Fibroblast of mammary gland (primary cell): ENCODE results near the gene HMGCS1.
"Not testable (repeated sequence)": the region's sequence is repeated elsewhere in the genome, so short reads cannot be mapped to it uniquely, and the experiment has no call there.

ENCODE experiments used
- DNase-seq: peaks from one replicate; pipeline ENCODE4 v3.0.0-alpha.2; 2010; ENCODE audit warnings: low read depth
- H3K4me3 ChIP-seq: 2 replicates; pipeline ENCODE4 v1.5.1; 2011; ENCODE audit warnings: low read depth, mild to moderate bottlenecking, low read length, moderate library complexity; ENCODE audit not compliant: control insufficient read depth
- TF ChIP-seq, protein P1 (sequence below): conservative IDR thresholded peaks from 2 replicates; pipeline ENCODE4 v1.5.1; 2011; ENCODE audit warnings: low read depth, low read length, inconsistent platforms; ENCODE audit not compliant: control insufficient read depth, insufficient read depth

HMGCS1 gene

DNA sequence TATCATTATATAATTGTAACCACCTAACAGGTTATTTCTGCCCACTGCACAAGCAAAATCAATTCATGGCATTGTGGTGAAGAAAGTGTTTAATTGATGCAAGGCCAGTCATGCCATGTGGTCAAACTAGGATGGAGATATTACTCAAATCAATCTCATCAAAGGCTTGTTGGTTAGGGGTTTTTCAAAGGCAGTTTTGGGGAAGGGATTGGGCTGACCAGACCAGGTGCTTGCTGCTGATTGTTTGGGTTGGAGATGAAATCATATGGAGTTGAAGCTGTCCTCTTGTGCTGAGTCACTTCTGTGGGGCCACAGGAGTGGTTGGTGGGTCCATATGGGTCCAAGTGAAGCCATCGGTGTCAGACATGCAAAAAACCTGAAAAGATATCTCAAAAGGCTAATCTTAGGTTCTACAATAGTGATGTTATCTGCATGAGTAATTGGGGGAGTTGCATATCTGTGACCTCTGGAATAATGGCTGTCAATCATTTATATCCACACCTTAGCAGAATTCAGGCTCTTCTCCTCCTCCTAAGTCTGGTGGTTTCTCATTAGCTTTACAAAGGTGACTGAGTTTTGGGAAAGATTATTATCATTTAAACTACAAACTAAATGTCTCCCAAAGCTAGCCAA is 44.9 kb downstream of the HMGCS1 start:
- H3K4me3 ChIP-seq = no peak overlapping the region
- DNase-seq = no peak
- TF ChIP-seq, protein P1, sequence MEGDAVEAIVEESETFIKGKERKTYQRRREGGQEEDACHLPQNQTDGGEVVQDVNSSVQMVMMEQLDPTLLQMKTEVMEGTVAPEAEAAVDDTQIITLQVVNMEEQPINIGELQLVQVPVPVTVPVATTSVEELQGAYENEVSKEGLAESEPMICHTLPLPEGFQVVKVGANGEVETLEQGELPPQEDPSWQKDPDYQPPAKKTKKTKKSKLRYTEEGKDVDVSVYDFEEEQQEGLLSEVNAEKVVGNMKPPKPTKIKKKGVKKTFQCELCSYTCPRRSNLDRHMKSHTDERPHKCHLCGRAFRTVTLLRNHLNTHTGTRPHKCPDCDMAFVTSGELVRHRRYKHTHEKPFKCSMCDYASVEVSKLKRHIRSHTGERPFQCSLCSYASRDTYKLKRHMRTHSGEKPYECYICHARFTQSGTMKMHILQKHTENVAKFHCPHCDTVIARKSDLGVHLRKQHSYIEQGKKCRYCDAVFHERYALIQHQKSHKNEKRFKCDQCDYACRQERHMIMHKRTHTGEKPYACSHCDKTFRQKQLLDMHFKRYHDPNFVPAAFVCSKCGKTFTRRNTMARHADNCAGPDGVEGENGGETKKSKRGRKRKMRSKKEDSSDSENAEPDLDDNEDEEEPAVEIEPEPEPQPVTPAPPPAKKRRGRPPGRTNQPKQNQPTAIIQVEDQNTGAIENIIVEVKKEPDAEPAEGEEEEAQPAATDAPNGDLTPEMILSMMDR = no peak

DNA sequence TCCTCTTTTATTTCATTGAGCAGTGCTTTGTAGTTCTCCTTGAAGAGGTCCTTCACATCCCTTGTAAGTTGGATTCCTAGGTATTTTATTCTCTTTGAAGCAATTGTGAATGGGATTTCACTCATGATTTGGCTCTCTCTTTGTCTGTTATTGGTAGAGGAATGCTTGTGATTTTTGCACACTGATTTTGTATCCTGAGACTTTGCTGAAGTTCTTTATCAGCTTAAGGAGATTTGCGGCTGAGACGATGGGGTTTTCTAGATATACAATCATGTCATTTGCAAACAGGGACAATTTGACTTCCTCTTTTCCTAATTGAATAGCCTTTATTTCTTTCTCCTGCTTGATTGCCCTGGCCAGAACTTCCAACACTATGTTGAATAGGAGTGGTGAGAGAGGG is 50.9 kb downstream of the HMGCS1 start:
- DNase-seq = not testable (repeated sequence)

DNA sequence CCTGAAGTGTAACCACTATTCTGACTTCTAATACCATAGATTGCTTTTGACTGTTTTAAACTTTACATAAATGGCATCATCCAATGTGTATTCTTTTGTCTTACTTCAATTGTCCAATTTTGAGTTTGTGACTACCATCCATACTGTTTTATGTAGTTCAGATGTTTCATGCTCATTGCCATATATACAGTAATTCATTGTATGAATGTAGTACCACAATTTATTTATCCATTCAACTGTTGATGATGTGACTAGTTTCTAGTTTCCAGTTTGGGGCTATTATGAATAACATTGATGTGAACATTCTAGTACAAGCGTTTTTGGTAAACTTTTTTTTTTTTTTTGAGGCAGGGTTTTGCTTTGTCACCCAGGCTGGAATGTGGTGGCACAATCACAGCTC is 55.1 kb downstream of the HMGCS1 start:
- no peak overlapping the region for H3K4me3 ChIP-seq
- DNase-seq = no peak
- TF ChIP-seq, protein P1 = no peak

More for the DNA sequence above, 50.9 kb downstream of the HMGCS1 start:
- H3K4me3 ChIP-seq = not testable (repeated sequence)

DNA sequence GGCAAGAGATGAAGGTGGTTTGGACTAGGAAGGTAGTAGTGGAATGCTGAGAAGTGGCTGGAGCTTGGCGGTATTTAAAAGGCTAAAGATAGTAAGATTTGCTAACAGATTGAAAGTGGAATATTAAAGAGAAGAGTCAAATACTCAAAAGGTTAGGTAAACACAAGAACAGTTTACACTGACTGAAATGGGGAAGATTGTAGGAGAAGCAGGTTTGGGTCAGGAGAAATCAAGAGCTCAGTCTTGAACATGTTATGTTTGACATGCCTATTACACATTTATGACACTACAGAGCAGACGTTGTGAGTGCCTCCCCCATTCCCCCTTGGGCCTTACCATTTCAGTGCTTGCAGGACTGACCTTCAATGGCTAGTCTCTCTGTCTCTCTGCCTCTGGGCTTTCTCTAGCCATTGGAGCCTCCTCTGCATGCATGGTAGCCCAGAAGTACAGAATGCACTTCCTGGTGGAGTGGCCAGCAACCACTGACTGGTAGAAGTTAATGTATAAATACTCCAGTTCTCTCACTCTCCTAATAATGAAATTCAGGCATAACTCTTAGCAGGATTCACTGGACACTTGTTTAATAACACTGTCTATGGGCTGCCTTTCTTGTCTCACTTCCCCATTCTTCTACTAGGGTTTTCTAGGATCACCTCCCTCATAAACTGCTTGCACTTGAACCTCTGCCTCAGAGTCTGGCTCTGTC is 56.8 kb downstream of the HMGCS1 start:
- no peak overlapping the region for H3K4me3 ChIP-seq
- TF ChIP-seq, protein P1 = no peak
- no peak for DNase-seq

DNA sequence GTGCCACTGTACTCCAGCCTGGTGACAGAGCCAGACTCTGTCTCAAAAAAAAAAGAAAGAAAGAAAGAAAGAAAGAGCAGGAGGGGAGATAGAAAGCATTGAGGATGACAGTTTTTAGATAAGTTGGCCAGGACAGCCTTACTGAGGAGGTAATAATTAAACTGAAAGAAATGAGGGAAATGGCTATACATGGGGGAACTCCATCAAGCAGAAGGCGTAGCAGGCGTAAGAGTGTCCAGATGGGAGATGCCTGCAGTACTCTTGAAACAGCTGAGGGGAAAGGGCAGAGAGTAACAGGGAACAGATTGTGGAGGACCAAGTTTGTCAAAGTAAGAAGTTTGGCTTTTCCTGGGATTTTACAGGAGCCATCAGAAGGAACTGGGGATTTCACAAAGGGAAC is 57.5 kb downstream of the HMGCS1 start:
- no peak overlapping the region for H3K4me3 ChIP-seq
- TF ChIP-seq, protein P1 = no peak
- no peak for DNase-seq

DNA sequence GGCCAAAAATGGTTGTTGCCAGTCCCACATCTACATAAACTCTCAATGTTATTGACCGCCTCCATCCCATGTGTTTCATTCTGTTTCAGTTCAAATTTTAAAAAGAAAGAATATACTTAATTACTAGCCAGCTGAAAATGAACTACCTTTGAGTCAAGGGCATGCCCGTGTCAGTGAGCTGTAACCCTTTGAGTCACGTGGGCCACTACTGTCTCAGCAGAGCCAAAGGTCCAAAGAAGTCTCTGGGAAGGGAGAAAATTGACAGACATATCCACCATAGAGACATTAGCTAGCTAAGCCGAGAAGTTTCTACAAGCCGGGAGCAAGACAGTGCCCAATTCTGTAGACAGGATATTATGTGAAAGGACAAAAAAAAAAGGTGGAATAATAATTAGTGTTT is 61.5 kb downstream of the HMGCS1 start:
- DNase-seq = no peak
- TF ChIP-seq, protein P1 = no peak
- H3K4me3 ChIP-seq = no peak overlapping the region

DNA sequence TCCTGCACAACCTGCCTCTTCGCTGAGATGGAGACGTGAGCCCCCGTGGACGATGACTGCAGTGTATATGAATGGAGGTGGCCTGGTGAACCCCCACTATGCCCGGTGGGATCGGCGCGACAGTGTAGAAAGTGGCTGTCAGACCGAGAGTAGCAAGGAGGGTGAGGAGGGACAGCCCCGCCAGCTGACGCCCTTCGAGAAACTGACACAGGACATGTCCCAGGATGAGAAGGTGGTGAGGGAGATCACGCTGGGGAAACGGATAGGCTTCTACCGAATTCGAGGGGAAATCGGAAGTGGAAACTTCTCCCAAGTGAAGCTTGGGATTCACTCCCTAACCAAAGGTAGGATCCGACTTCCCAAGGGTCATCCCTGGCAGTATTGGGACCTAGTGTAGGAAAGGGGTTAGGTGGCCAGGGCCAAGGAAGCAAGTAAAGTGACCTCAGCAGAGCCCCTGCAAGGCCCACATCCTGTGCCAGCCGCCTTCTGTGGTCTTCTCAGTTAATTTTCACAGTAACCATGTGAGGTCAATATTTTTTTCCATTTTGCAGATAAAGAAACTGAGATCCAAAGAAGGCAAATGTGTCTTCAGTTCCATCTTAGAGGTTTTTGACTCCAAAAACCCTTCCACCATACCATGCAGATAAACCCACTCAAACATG is 67.4 kb downstream of the HMGCS1 start:
- no peak for DNase-seq
- TF ChIP-seq, protein P1 = no peak
- no peak overlapping the region for H3K4me3 ChIP-seq
